ENCODE measurements around the gene GPR143.

DNA sequence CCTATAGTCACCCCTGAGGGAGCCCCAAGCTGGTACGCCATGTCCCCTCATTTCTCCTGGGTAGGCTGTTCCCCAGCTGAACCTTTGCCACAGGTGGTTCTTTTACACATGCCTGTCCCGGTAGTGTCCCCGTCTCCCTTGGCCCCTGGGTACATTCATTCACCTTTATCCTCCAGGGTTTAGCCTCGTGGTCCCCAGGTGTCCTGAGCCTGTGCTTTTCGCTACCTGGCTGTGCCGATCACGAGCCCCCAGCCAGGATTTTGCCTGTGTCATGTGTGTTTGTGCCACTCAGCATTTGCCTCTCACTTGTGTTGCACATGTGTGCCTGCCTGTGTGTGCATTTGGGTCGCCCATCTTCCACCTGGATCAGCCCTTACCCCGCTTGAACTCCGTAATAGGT is 57.6 kb downstream of the GPR143 start:
- TF ChIP-seq POLR2A (IDR thresholded peaks at IDR 0.05; ENCODE audit: low read depth, low read length) (no peak), POLR2AphosphoS5 (IDR thresholded peaks at IDR 0.05; ENCODE audit: low read depth, low read length) (no peak)

Data from GM12892 (cell line).